HS-27A (cell line): ENCODE data around the gene LCN6.
"Not testable (repeated sequence)": the region's sequence is repeated elsewhere in the genome, so short reads cannot be mapped to it uniquely, and the experiment has no call there.

Experiments
- DNase-seq: peaks from one replicate; pipeline ENCODE4 v3.0.0-alpha.2; 2012; ENCODE audit warnings: low read depth, missing footprints

LCN6 gene

GRCh38 chr9:136759436-136760325, 11.4 kb upstream of the LCN6 start:
- DNase-seq = no peak

DNA sequence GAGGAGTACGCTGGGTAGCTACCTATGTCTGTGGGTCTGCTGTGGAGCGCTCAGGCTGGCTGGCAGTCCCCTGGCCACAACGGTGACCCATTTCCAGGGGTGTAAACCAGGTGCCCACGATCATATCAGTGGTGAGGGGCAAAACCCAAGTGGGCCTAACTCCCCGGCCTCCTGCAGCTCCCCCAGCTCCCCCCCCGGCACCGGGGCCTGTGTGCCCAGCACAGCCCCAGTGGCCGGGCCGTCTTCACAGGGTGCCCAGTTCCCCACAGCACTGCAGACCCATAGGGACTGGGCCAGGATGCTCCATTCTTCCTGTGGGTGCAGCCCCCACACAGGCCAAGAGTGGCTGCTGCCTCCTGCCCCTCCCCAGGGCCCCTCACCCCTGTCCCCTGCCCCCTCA, 10.7 kb upstream of the LCN6 start:
- DNase-seq = no peak

DNA sequence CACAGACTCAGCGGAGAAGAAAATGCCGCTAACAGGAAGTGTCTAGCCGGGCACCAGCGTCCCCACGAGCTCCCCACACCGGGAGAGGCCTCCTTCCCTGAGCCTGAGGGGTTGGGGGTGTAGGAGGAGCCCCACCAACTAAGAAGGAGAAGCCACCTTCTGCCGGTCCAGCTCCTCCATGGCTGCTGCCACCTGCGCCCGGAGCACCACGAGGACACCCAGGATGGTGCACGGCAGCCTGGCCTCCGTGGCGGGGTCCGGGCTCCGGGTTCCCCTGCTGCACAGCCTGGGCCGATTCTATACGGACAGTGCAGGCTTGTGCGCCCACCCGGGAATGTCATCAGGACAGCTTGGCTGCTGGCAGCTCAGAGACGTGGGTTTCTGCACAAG, 9.4 kb upstream of the LCN6 start:
- no peak for DNase-seq

DNA sequence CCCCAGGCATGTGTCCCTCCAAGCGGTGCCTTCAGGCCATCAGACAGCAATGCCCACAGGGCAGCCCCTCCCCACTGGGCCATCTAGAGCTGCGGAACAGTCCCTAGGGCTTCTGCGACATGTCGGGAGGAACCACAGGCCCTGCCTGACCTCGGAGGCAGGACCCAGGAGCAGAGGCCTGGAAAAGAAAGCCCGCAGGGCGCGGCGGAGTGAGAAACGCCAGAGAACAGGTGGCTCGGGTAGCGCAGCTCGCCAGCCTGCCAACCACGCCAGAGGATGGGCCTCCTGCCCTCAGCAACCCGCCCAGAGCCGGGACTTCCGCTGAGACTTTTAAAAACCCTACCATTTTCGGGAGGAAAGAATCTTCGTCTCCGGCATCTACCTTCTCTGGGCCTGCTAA, 9.0 kb upstream of the LCN6 start:
- no peak for DNase-seq

DNA sequence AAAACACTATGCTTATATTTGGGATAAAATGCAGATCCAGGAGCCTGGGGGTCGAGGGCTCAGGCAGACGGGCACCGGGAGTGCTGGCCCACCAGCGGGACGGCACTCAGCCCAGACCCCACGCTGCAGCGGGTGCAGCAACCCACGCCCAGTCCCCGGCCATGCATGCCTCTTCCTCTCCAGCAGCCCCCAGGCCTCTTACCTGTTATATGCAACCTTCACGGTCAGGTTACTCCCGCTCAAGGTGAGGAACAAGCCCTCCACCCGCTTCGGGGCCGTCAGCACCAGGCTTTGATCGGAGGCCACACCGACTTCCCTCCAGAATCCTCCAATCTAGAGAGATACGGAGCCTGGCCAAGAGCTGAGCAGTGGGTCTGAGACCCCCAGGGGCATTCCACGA, 8.5 kb upstream of the LCN6 start:
- DNase-seq = no peak

DNA sequence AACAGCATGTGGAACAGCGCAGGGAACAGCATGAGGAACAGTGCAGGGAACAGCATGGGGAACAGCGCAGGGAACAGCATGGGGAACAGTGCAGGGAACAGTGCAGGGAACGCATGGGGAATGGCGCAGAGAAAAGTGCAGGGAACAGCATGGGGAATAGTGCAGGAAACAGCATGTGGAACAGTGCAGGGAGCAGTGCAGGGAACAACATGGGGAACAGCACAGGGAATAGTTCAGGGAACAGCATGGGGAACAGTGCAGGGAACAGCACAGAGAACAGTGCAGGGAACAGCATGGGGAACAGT, 7.8 kb upstream of the LCN6 start:
- DNase-seq = no peak

DNA sequence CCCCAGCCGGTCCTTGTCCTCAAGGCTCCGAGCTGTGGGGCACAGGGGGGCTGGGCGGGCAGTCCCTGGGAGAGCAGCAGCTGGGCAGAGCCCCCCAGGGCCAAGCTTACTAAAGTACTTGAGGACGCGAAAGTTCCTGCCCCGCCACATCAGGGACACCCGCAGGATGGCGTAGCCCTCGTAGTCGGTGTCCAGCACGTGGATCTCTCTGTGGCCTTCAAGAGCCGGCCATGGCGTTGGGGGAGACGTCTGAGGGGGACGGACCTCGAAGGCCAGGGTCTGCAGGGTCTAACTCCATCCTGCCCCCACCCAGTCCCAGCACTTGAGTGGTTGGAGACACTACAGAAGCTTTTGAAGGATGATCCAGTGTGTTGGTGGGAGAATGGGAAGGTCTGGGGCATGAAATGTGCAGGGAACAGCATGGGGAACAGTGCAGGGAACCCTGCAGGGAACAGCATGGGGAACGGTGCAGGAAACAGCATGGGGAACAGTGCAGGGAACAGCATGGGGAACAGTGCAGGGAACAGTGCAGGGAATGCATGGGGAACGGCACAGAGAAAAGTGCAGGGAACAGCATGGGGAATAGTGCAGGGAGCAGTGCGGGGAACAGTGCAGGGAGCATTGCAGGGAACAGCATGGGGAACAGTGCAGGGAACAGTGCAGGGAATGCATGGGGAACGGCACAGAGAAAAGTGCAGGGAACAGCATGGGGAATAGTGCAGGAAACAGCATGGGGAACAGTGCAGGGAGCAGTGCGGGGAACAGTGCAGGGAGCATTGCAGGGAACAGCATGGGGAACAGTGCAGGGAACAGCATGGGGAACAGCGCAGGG, 7.2 kb upstream of the LCN6 start:
- DNase-seq = not testable (repeated sequence)

GRCh38 chr9:136754626-136755301, 6.4 kb upstream of the LCN6 start:
- no peak for DNase-seq

- no peak for DNase-seq
Observed at GRCh38 chr9:136754059-136754572, 5.8 kb upstream of the LCN6 start.

DNA sequence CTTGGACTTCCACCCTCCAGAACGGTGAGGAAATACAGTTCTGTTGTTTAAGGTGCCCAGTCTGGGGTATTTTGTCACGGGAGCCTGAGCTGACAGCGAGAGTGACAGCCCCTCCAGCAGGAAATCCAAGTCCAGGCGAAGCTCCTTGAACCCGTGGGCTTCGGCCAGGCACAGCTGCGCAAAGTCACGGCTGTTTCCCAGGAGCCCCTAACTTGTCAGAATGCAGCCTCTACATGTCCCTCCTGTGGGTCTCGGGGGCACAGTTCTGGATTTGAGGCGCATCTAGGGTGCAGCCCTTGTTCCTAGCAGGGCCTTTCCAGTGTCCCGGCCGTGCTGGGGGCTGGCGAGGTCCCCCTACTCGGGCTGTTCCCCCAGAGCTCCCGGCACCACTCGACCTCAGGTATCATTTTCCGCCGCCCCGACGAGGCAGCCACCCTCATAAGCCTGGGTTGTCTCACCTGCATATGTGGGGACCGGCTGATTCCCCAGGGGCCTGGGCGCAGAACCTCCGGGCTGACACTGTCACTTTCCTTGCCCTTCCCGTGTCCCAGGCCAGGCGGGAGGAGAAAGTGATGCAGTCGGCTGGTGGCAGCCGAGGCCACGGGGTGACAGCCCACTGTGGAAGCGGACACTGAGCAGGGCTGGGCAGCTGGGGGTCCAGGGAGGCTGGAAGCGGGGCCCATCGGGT, 5.2 kb upstream of the LCN6 start:
- no peak for DNase-seq

- DNase-seq = no peak
Observed at GRCh38 chr9:136751814-136752213, 3.5 kb upstream of the LCN6 start.

GRCh38 chr9:136751244-136751643, 2.9 kb upstream of the LCN6 start:
- DNase-seq = no peak

- DNase-seq = no peak
Observed at GRCh38 chr9:136750526-136750925, 2.2 kb upstream of the LCN6 start.

GRCh38 chr9:136748666-136749611, 614 bp upstream of the LCN6 start:
- no peak for DNase-seq

DNA sequence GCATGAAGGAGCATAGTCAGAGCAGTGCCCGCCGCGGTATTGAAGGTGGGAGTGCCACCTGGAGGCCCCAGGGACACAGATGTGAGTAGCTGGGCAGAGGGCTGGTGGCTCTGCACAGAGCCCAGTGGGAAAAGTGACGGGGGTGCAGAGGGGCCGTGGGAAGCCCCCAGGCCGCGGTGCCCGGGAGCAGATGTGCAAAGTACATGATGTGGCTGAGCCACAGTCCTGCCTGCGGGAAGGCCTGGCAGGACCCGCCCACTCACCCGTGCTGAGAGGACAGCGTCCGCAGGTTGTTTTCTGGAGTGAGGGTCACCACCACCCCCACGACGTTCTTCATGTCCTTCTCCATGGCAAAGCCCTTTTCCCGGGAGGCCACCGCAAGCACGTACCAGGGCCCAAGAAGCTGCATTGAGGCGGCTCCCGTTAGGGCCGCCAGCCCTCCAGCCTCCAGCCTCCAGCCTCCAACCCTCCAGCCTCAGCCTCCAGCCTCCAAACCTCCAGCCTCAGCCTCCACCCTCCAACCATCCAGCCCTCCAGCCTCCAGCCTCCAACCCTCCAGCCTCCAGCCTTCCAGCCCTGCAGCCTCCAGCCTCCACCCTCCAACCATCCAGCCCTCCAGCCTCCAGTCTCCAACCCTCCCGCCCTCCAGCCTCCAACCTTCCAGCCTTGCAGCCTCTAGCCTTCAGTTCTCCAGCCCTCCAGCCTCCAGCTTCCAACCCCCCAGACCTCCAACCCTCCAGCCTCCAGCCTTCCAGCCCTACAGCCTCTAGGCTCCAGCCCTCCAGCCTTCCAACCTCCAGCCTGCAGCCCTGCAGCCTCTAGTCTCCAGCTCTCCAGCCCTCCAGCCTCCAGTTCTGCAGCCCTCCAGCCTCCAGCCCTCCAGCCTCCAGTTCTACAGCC, 914 bp downstream of the LCN6 start:
- no peak for DNase-seq

GRCh38 chr9:136746621-136747020, 1.7 kb downstream of the LCN6 start:
- no peak for DNase-seq

GRCh38 chr9:136746155-136746490, 2.2 kb downstream of the LCN6 start:
- DNase-seq = no peak

GRCh38 chr9:136745389-136746154, 2.8 kb downstream of the LCN6 start:
- no peak for DNase-seq

GRCh38 chr9:136744773-136745172, 3.6 kb downstream of the LCN6 start:
- no peak for DNase-seq
